ENCODE data around the gene EPS8. TPM values are rescaled to one million over a fixed set of nuclear protein-coding genes. Genes with fewer than 3 reads are reported as not detected.

The EPS8 gene
- polyA plus RNA-seq, 1 experiment, result 69.9 TPM

DNA sequence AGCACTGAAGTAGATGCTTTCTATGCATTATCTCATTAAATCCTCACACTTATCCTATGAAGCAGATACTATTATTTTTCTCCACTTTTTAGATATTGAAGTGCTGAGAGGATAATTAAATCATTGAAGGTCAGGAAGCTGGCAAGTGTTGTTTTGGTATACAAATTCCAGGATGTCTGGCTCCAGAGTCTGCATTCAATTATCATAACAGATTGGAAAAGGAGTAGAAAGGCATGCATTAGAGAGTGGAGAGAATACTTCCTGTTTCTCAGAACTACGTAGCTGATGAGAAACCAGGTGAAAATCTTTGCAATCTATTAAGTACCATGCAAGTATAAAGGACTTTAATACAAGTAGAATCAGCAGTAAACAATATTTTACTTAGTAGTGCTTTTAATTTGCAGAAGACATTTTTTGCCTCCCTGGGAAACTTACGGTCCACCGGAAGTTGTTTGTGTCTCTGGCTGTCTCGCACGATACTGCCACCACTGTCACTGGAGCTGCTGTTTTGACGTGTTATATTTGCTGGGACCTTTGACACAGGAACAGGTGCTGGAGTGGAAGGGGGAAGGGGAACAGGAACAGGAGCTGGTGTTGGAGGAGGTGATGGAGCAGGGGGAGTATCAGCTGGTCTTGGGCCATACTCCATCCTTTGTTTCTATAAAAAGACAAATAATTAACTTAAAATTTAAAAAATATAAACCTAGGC, 158.0 kb downstream of the EPS8 start:
- ChIA-PET POLR2A (no interaction called here), CTCF (no interaction called here)
- H3K4me3 ChIP-seq (ENCODE audit: low read depth, low read length), result no peak overlapping the region
- TF ChIP-seq, protein P1, sequence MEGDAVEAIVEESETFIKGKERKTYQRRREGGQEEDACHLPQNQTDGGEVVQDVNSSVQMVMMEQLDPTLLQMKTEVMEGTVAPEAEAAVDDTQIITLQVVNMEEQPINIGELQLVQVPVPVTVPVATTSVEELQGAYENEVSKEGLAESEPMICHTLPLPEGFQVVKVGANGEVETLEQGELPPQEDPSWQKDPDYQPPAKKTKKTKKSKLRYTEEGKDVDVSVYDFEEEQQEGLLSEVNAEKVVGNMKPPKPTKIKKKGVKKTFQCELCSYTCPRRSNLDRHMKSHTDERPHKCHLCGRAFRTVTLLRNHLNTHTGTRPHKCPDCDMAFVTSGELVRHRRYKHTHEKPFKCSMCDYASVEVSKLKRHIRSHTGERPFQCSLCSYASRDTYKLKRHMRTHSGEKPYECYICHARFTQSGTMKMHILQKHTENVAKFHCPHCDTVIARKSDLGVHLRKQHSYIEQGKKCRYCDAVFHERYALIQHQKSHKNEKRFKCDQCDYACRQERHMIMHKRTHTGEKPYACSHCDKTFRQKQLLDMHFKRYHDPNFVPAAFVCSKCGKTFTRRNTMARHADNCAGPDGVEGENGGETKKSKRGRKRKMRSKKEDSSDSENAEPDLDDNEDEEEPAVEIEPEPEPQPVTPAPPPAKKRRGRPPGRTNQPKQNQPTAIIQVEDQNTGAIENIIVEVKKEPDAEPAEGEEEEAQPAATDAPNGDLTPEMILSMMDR (IDR thresholded peaks at IDR 0.05; ENCODE audit: low read depth, low read length), result no peak
- no peak for DNase-seq (ENCODE audit: low read depth, low spot score)
- H3K27me3 ChIP-seq (ENCODE audit: control insufficient read depth, insufficient read depth, low read length), result no peaks in the 10 kb centered on the region
- no peaks in the 10 kb centered on the region for H3K9me3 ChIP-seq (ENCODE audit: control insufficient read depth, insufficient read depth, low read length)
- no peak overlapping the region for H3K27ac ChIP-seq (ENCODE audit: low read depth, low read length)

GRCh38 chr12:15629761-15630160, 159.4 kb downstream of the EPS8 start:
- H3K27ac ChIP-seq (ENCODE audit: low read depth, low read length), result no peak overlapping the region
- CTCF ChIA-PET, result no interaction called here
- H3K9me3 ChIP-seq (ENCODE audit: control insufficient read depth, insufficient read depth, low read length), result no peaks in the 10 kb centered on the region
- TF ChIP-seq, protein P1 (IDR thresholded peaks at IDR 0.05; ENCODE audit: low read depth, low read length), result no peak
- H3K27me3 ChIP-seq (ENCODE audit: control insufficient read depth, insufficient read depth, low read length), result no peaks in the 10 kb centered on the region
- DNase-seq (ENCODE audit: low read depth, low spot score), result no peak
- no peak overlapping the region for H3K4me3 ChIP-seq (ENCODE audit: low read depth, low read length)
- POLR2A ChIA-PET, result interaction anchor here (1.3 to 2.0 kb wide), 2 partner anchors 15 to 159 kb away, joined by 3 to 4 read pairs; partner anchors contain the start of gene EPS8

DNA sequence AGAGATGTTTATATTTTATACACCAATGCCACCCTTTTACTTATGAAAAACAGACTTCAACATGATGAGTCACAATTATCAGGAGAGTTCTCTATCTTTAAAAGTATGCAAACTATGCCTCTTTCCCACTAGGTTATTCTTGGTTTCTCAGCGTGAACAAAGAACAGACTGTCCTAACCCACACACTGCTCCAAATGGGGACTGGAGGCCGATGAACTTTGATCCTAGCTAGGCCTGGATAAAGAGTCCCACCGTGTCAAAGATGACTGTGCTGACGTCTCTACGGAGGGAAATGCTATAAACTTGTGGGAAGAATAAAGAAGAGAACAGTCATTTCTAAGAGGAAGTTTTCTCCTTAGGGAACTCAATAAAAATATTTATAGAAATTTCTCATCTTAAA, 160.1 kb downstream of the EPS8 start:
- H3K27ac ChIP-seq (ENCODE audit: low read depth, low read length), result peak overlapping the region; percentile 94
- no peaks in the 10 kb centered on the region for H3K9me3 ChIP-seq (ENCODE audit: control insufficient read depth, insufficient read depth, low read length)
- DNase-seq (ENCODE audit: low read depth, low spot score), result peak; percentile 81
- TF ChIP-seq, protein P1 (IDR thresholded peaks at IDR 0.05; ENCODE audit: low read depth, low read length), result no peak
- CTCF ChIA-PET, result no interaction called here
- H3K4me3 ChIP-seq (ENCODE audit: low read depth, low read length), result no peak overlapping the region
- no peaks in the 10 kb centered on the region for H3K27me3 ChIP-seq (ENCODE audit: control insufficient read depth, insufficient read depth, low read length)
- POLR2A ChIA-PET, result interaction anchor here (1.3 to 2.0 kb wide), 2 partner anchors 16 to 160 kb away, joined by 3 to 4 read pairs; partner anchors contain the start of gene EPS8

DNA sequence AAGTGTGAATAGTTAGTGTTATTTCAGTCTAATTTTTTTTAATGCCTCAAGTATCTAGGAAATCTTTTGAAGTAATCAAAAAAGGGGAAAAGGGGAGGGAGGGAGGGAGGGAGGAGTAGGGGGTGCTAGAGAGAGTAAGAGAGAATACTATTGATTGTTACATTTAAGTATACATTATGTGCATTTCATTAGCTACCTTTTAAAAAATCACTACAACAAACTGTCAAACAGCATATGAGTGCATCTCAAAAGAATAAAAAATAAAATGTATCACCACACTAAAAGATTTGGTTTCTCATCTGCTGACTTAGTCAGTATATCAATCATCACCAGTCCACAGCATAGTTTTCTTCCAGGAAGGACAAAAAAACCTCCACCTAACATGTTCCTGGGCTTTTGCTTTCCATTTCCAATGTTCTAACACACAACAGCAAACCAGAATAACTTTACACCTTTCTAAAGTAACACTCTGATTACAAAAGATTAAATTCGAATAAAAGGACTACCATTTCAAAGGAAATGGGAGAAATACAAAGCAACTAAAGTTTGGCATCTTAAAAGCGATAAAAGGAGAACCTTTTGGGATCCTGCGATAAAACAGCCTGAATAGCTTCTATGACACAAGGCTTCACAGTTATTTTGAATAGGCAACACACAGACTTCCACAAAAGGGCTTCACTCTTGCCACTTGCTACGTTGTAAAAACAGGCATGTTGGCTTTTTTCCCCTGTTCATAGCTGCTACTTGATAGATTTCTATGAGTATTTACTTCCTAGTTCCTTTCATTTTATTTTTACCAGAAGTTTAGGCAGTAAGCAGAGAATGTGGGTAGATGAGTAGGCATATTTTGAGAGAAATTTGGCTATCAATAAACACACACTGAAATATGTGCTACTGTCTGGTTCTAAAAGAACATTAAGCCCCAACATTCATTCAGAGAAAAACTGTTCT, 160.9 kb downstream of the EPS8 start:
- CTCF ChIA-PET, result interaction anchor here (1.2 to 2.2 kb wide), 4 partner anchors 11 to 229 kb away, joined by 4 to 11 read pairs (median 5); no protein-coding TSS in a partner anchor
- no peaks in the 10 kb centered on the region for H3K9me3 ChIP-seq (ENCODE audit: control insufficient read depth, insufficient read depth, low read length)
- TF ChIP-seq, protein P1 (IDR thresholded peaks at IDR 0.05; ENCODE audit: low read depth, low read length), result no peak
- POLR2A ChIA-PET, result interaction anchor here (1.3 to 2.0 kb wide), 2 partner anchors 17 to 161 kb away, joined by 3 to 4 read pairs; partner anchors contain the start of gene EPS8
- no peaks in the 10 kb centered on the region for H3K27me3 ChIP-seq (ENCODE audit: control insufficient read depth, insufficient read depth, low read length)
- no peak for DNase-seq (ENCODE audit: low read depth, low spot score)
- H3K27ac ChIP-seq (ENCODE audit: low read depth, low read length), result peak overlapping the region; percentile 88
- H3K4me3 ChIP-seq (ENCODE audit: low read depth, low read length), result no peak overlapping the region
